Measurements from ENCODE around the gene RERG.
"Not testable (repeated sequence)": the region's sequence is repeated elsewhere in the genome, so short reads cannot be mapped to it uniquely, and the experiment has no call there.

Gene RERG, protein sequence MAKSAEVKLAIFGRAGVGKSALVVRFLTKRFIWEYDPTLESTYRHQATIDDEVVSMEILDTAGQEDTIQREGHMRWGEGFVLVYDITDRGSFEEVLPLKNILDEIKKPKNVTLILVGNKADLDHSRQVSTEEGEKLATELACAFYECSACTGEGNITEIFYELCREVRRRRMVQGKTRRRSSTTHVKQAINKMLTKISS

DNA sequence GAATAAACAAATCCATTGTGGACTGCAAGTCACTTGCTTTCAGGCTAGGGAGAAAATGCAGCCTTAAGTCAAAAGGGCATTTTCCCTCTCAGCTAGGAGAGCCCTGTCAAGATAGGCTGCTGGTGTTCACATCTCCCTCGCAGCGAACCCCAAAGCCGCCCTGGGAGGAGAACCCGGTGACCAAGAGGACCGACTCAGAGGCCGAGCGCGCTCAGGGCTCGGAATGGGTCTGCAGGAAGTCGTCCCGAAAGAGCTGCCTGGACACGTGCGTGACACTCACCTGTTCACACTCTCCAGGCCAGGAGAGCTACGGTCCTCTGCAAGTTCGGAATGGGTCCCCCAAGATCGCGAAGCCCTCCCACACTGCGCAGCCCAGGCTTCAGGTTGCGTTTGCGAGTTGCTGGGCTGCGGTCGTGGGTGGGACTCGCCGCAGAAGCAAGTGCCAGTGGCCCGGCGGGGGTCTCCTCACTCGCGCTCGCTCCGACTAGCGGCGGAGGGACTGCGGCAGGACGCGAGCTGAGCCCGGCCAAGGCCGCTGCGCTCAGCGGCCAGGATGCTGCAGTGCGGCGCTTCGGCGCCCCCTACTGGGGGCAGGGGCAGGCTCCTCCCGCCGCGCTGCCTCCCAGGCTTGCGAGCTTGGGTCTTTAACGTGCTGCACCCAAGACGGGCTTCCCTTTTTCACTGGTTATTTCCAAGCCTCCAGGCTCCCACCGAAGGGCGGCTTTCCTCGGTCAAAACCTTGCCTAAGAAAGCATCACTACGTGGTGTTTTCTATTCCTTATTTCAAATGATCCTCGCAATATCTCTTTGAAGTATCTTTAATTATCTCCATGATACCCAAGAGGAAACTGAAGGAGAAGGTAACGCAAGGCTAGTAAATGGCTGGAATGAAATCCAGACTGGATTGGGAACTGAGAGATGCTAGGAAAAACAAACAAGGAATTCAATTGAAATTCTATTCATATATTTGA, at the start of gene RERG:
RERG (minus strand) TSS at position 503 of the 971 bp plus-strand sequence. CDS start 3,928 bp downstream, outside the sequence.
- DNase-seq (ENCODE audit: low spot score), result peak; percentile 85

DNA sequence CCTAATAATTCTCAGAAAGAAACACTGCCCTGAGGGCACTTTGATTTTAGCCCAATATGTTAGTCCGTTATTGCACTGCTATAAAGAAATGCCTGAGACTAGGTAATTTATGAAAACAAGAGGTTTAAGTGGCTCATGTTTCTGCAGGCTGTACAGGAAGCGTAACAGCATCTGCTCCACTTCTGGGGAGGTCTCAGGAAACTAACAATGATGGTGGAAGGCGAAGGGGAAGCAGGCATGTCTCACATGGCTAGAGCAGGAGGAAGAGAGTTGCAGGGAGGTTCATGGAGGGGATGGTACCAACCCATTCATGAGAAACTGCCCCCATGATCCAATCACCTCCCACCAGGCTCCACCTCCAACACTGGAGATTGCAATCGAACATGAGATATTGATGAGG, 49.4 kb upstream of the RERG start:
- DNase-seq (ENCODE audit: low spot score), result no peak

DNA sequence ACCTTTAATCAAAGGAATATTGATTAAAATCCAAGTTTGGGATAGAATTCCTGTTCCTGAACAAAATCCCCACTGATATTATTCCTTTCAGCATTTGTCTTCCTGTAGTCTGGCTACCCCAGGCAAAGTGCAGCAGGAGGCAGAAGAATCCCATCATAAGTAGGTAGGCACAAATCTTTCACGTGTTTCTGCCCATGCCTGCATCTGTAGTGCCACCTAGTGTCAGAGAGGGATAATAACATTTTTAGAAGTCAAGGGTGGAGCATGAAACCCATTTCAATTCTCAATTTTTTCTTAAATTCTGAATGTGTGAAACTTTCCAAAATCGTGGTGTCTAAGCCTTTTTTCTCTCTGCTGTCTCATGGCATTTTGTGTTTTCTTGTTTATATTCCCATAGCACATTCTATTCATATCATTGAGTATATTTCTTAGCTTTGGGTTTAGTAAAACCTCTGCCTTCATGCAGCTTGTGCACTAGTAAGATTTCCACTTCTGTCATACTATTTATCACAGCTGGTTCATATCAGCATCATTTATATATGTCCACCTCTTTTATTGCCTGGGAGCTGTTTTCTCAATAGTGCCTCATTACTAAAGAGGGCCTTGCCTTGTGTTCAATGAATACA, 47.8 kb upstream of the RERG start:
- DNase-seq (ENCODE audit: low spot score), result no peak

DNA sequence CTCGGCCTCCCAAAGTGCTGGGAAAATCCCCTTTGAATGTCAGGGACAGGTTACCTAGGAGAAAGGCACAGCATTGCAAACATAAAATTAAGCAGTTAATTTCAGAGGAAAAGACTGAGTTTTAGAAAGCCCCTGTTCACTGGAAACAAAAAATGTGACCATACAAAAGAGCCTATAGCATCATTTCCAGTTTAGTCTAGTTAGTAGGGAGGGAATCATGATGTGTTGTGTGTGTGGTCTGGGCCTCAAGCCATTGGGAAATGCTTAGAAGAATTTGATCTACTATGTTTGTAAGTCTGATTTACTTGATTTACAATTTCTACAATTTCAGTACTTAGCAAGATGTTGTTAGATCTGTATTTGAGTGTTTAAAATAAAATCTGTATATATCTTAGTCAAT, 47.1 kb upstream of the RERG start:
- no peak for DNase-seq (ENCODE audit: low spot score)

DNA sequence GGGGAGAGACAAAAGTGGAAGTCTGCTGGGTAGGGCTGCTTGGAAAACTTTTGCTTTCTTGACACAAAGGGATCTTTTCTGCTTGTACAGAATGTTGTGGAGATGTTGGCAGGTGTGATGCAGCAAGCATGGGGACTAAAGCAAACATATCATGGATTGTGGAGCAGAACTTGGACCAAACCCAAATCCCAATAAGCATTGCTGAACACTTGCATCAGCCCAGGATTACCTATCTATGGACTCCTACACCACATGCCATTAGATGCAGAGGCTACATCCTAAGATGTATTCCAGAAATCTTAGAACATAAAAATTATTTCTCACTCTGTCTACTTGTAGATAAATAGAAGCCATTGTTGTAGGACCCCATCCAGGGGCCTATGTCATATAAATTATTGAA, 44.7 kb upstream of the RERG start:
- DNase-seq (ENCODE audit: low spot score), result no peak

DNA sequence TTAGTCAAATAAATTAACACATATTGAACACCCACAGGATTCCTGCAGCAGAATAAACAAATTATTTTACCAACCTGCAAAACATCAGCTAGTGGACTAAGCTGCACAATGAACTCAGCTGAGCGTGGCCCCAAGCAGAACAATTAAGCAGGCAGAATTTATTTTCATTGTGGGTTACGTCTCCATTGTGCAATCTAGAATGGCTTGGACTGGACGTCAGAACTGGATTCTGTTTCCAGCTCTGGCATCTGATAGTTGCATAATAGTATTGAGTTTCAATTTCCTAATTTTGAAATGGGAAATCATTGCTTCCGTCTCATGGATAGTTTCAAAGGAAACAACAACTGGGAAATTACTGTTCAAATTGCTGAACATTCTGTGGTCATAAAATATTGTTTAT, 35.5 kb upstream of the RERG start:
- no peak for DNase-seq (ENCODE audit: low spot score)

DNA sequence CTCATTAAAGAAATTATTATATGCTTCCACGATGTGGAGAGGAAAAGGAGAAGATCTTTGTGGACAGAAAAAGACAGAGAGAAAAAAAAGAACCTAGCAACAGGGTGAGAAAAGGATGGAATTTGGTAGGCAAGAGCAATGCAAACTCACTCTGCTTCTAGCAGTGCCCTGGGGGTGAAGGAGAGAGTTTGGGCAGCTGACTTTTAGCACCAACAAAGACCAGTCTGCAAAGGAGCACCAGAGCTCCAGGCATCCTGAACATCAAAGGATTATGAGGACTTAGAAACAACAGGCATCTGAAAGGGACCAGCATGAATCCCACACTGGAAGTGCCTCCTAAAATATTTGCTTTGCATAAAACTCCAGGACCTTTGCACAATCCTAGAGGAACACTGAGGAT, 32.8 kb upstream of the RERG start:
- DNase-seq (ENCODE audit: low spot score), result no peak

DNA sequence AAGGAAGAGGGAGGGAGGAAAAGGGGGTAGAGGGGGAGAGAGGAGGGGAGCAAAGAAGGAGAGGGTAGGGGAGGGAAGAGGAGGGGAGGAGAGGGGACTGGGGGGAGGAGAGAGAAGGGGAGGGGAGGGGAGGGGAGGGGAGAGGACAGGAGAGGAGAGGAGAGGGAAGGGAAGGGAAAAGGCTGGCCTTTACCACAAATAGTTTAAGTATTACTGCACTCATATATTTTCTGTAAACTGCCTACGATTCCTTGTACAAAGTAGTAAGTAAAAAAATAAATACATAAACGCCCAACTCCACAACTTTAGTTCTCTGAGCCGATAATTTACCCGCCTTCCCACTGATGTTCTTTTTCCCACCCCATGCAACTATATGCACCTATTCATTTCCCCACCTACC, 23.7 kb upstream of the RERG start:
- peak; percentile 35 for DNase-seq (ENCODE audit: low spot score)

DNA sequence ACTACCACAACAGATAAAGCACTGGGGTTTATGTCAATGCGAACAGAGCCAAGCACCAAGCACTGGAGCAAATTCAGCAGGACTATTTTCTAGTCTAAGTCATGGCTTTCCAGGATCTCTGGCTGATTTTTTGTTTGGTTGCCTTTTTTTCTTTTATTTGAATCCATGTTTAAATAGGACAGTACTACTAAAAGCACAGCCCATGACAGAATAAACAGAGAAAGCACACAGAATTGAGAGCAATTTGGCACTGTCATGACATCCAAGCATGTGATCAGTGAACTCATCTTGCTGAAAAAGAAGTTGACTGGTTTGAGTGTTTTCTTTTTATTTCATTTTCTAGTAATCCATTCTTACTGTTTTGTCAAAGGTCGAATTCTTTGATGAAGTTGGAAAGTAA, 23.1 kb upstream of the RERG start:
- no peak for DNase-seq (ENCODE audit: low spot score)

DNA sequence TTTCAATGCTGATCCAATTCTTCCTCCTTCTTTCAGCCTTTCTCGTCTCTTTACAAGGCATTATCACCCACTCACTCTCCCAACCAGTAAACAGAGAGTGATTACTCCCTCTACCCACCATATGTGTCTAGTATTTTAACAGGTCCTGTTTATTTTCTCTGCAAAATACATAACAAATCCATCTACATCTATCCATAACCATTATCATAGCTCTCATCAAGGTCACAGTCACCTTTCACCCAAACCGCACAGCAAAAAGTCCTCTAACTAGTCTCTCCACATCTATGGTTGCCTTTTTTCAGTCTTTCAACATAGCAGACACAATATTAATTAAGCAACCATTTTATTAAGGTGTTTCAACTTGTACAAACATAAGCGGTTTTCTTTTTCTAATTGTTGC, 21.9 kb upstream of the RERG start:
- DNase-seq (ENCODE audit: low spot score), result no peak

DNA sequence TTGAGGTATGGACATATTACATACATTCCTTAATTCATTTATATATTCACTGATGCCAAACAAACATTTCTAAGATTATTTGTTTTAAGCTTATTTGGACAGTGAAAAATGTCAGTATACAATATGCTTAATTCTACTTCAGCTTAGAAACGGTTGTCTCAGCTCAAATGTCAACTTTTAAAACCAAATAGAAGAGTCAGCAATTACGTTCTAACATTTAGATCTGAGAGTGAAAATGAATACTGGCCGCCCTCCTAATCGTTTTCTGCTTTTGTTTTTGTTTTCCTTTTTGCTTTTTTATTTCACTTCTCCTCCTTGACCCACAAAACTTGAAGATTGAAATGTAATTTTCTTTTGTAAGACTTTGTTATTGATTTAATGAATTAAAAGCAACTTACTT, 19.7 kb upstream of the RERG start:
- DNase-seq (ENCODE audit: low spot score), result no peak

DNA sequence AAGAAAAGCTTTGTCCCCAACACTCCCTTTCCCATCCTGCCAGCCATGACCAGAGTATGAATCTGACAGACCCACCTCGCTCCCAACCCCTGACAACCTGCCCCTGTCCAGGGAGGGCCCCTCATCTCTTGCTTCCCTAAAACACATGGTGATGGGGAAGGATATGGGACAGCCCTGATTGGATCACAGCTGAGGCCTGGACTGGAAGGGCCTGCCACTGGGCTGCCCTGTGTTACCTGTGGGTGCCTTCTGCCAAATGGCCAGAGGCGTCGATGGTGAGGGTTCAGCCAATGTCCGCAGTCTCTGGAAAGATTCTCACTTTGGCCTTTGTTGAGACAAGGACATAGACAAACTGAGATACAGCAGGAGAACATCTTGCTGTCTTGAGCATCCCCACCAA, 13.3 kb upstream of the RERG start:
- DNase-seq (ENCODE audit: low spot score), result no peak

DNA sequence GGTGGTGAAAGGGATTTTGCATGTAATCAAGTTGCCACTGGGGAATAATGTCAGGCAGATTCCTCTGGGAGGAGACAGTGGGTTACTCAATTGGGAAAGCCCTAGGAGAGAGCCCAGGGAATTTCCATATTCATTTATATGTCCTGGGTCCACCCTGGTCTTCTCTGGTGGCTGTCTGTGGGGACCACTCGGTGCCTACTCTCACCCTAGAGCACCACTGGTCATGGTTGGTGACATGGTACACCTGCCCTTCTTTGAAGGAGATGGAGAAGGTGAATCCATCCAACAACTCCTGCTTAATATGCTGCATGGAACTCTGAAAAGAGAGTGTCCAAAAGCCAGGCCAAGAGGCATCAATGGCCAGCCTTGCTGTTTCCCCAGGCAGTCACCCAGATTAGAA, 12.8 kb upstream of the RERG start:
- DNase-seq (ENCODE audit: low spot score), result no peak

DNA sequence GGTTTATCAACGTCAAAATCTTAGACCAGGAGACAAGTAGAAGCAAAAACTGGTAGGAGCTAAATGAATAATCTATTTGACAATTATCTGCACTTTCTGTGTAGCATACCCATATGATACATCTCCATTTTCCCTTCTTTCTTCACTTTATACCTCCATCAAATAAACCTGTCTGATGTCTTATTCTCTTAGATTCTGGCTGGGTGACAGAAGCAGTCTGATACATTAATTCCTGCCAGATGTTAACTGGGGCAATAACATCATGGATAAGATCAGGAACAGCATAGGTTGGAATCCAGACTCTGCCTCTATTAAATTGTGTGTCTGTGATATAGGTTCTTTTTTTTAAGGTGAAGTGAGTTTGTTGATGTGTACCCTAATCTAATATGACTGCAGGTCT, 11.7 kb upstream of the RERG start:
- DNase-seq (ENCODE audit: low spot score), result no peak

DNA sequence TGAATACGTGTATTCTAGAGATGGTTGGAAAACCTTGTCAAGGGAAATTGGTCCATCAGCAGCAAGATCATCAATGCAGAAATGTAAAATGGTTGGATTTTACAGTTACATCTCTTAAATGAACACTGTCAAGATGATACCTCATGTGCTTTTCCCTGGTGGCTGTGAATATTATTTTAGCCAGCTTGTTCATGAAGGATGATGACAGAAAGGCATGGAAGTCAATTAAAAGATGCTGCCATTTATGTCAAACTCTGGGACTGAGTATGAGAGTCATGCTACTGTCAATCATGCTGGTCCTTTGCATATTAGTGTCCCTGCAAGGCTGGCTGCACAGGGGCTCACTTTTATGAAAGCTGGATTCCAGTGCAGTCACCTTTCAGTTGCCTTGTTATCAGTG, 10.3 kb upstream of the RERG start:
- no peak for DNase-seq (ENCODE audit: low spot score)

DNA sequence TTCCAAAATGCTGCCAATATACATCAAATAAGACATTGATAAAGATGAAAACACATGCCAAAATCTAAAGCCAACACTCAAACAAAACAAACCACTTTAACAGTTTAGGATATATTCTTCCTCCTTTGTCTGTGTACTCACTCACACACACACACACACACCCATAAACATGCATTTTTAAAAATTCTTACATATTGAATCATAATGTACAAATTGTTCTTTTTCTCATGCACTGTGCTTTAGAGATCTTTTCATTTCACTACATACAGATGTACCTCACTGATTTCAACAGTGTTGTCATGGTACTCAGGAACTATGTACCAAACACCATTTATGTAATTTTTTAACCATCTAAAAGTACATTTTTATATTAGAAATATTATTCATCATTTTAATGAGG, 9.5 kb upstream of the RERG start:
- DNase-seq (ENCODE audit: low spot score), result no peak

DNA sequence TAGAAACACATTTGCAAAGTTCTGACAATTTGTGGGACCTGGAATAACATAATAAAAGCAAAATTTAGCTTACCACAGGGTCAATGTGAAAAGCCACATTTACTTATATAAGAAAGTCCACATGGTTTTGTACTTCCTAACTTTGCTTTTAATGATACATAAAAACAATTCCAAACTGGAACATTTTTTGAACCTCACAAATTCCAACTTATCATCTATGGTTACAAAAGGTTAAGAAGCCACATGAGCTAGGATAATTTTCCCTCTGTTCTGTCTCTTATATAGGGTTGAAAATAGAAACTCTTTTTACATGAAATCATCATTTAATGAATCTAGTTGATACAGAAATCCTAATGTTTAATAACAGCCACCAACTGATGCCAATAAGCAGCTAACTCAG, 8.9 kb upstream of the RERG start:
- DNase-seq (ENCODE audit: low spot score), result no peak

DNA sequence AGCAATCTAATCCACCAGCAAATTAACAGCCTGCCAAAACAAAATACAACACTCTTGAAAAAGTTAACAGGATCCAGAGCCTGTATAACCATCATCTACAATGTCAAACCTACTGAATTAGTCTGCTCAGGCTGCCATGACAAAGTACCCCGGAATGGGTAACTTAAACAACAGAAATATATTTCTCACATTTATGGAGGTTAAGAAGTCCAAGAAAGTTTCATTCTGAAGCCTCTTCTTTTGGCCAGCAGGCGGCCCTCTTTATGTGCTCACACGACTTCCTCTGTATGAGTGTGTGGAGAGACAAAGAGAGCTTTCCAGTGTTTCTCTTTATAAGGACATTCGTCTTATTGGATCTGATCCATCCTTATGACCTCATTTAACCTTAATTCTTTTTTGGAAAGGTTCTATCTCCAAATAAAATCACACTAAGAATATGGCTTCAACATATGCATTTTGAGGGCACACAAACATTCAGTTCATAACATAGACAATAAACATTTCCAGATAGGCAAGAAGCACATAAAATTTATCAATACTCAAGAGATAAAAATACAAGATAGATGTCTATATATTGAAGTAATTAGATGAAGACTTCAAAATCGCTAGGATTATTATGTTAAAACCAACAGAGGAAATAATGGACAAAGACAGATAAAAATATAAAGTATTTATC, 5.9 kb upstream of the RERG start:
- no peak for DNase-seq (ENCODE audit: low spot score)

DNA sequence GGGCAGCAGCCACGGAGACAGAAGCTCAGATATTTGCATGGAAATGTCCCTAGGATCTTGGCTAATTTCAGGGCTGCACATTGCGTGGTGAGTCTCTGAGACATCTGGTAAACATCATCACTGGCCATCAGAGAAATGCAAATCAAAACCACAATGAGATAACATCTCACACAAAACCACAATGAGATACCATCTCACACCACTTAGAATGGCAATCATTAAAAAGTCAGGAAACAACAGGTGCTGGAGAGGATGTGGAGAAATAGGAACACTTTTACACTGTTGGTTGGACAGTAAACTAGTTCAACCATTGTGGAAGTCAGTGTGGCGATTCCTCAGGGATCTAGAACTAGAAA, 4.6 kb upstream of the RERG start:
- DNase-seq (ENCODE audit: low spot score), result not testable (repeated sequence)

DNA sequence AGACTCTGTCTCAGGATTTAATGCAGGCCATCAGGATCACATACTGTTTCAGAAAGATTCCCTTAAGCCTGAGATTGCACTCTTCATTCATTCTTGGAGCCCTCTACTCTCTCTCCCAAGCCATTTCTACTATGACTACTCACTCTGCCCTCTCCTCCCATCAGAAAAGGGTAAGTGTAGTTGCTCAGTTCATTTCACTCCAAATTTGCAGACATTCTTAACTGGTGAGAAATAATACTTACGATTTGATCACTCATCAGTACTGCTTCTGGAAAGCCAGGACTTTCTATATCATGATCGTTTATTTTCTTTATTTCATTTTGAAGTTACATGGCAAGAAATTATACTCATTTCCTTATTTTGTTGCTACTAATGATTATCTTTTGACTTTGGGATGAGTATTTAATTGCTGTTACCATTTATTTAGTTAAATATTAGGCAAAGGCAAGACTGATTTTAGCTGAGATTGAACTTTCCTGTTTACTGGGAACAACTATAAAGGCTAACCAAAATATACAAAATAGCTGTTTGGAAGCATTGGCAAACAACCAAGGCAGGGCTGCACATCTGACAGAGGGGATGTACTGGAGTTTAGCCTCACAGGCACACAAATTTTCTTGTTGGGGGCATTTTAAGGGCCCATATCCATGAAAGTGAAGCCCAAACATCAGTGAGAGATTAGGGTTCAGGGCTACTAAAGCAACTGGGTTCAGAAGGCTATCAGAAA, 4.1 kb upstream of the RERG start:
- DNase-seq (ENCODE audit: low spot score), result no peak

DNA sequence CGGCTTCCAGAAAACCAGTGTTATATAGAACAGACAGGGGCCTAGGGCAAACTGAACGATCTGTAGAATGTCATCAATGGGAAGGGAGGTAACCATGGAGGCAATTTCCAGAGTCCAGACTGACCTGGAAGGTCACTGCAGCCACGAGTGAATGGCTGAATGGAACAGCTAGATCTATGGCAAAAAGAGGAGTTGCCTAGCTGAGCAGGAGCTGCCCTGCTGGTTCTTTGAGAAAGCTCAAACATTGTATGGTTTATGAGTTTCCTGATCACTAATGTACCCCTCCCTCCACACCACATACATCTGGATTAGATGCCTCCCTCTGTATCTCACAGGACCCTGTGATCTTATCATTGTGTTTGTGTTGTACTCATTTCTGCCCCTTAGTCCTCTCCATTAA, 1.0 kb upstream of the RERG start:
- DNase-seq (ENCODE audit: low spot score), result no peak

DNA sequence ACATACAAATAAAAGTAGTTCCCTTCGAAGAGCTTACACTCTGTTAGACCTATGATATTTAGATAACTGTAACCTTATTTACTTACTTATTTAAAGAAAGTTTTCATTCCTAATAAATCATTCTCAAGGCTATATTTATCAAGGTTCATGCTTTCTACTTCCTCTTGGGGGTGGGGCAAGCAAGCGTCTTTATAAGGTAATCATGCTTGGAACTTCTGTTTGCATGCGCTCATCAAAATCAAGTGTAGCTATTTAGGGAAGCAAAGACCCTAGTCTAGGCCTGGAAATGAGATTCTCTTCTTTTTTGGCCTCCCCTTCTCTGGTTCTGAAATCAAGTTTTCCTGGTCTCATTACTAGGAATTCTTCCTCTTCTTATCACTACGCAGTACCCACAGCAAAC, 766 bp downstream of the RERG start:
- DNase-seq (ENCODE audit: low spot score), result no peak
